ENCODE results near the gene FOXN4.

Gene FOXN4

GRCh38 chr12:109304485-109304884 lies 4.6 kb downstream of the FOXN4 start:
- DNase-seq (ENCODE audit: low spot score), result no peak

- DNase-seq (ENCODE audit: low spot score), result no peak
Observed at GRCh38 chr12:109302770-109303169, 6.3 kb downstream of the FOXN4 start.

- no peak for DNase-seq (ENCODE audit: low spot score)
Observed at GRCh38 chr12:109302358-109302757, 6.7 kb downstream of the FOXN4 start.

- no peak for DNase-seq (ENCODE audit: low spot score)
Observed at GRCh38 chr12:109301643-109302168, 7.4 kb downstream of the FOXN4 start.

GRCh38 chr12:109299849-109300248 lies 9.2 kb downstream of the FOXN4 start:
- no peak for DNase-seq (ENCODE audit: low spot score)

GRCh38 chr12:109296431-109296830 lies 12.7 kb downstream of the FOXN4 start:
- no peak for DNase-seq (ENCODE audit: low spot score)

- no peak for DNase-seq (ENCODE audit: low spot score)
Observed at GRCh38 chr12:109295764-109296425, 13.2 kb downstream of the FOXN4 start.

- no peak for DNase-seq (ENCODE audit: low spot score)
Observed at GRCh38 chr12:109294286-109294796, 14.7 kb downstream of the FOXN4 start.

- DNase-seq (ENCODE audit: low spot score), result no peak
Observed at GRCh38 chr12:109293106-109293505, 16.0 kb downstream of the FOXN4 start.

- DNase-seq (ENCODE audit: low spot score), result no peak
Observed at GRCh38 chr12:109292342-109292711, 16.8 kb downstream of the FOXN4 start.

GRCh38 chr12:109291521-109292341 lies 17.4 kb downstream of the FOXN4 start:
- DNase-seq (ENCODE audit: low spot score), result peak; percentile 93

- DNase-seq (ENCODE audit: low spot score), result no peak
Observed at GRCh38 chr12:109291117-109291516, 18.0 kb downstream of the FOXN4 start.

GRCh38 chr12:109290061-109290460 lies 19.0 kb downstream of the FOXN4 start:
- DNase-seq (ENCODE audit: low spot score), result no peak

GRCh38 chr12:109289551-109289950 lies 19.5 kb downstream of the FOXN4 start:
- DNase-seq (ENCODE audit: low spot score), result no peak

- no peak for DNase-seq (ENCODE audit: low spot score)
Observed at GRCh38 chr12:109289004-109289403, 20.1 kb downstream of the FOXN4 start.

GRCh38 chr12:109288571-109288970 lies 20.5 kb downstream of the FOXN4 start:
- no peak for DNase-seq (ENCODE audit: low spot score)

- no peak for DNase-seq (ENCODE audit: low spot score)
Observed at GRCh38 chr12:109287811-109288469, 21.1 kb downstream of the FOXN4 start.

GRCh38 chr12:109287181-109287580 lies 21.9 kb downstream of the FOXN4 start:
- no peak for DNase-seq (ENCODE audit: low spot score)

- DNase-seq (ENCODE audit: low spot score), result no peak
Observed at GRCh38 chr12:109286652-109287051, 22.4 kb downstream of the FOXN4 start.

GRCh38 chr12:109286252-109286651 lies 22.8 kb downstream of the FOXN4 start:
- DNase-seq (ENCODE audit: low spot score), result no peak

- no peak for DNase-seq (ENCODE audit: low spot score)
Observed at GRCh38 chr12:109284392-109284791, 24.7 kb downstream of the FOXN4 start.

- DNase-seq (ENCODE audit: low spot score), result no peak
Observed at GRCh38 chr12:109281452-109281851, 27.6 kb downstream of the FOXN4 start.

- DNase-seq (ENCODE audit: low spot score), result no peak
Observed at GRCh38 chr12:109279525-109279924, 29.6 kb downstream of the FOXN4 start.
